HG03460 (cell line): Measurements from ENCODE around the gene ATXN1.

ENCODE experiments used
- ATAC-seq: cut with Tn5 transposase; IDR thresholded peaks from one replicate; pipeline ENCODE4 v1.9.1; 2021; ENCODE audit not compliant: unreplicated experiment

Gene ATXN1

DNA sequence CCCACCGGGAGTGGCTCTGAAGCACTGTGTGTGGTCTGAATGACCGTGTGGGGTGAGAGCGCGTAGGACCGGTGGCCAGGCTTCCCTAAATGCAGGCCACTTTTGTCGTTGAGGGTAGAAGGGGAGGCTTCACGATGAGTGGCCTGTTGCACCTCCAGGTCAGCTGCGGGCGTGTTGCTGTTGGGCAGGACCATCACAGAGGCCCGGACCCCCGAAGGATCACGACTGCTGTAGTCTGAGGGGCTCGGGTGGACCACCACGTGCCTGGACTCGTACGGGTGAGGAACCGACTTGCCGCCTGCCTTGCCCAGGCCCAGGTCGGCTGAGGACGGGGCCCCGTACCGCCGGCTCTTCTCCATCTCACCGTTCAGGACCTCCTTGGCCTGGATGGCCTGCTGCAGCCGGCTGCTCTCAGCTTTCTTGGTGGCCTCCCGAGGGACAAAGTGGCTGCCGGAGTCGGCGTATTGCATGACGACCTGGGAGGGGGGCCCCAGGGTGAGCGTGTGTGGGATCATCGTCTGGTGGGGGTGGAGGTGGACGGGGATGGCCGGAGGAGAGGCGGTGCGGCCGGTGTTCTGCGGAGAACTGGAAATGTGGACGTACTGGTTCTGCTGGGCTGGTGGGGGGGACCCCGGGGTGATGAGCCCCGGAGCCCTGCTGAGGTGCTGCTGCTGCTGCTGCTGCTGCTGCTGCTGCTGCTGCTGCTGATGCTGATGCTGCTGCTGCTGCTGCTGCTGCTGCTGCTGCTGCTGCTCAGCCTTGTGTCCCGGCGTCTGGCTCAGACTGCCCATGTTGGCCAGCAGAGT is 434.1 kb downstream of the ATXN1 start:
- ATAC-seq: no peak

DNA sequence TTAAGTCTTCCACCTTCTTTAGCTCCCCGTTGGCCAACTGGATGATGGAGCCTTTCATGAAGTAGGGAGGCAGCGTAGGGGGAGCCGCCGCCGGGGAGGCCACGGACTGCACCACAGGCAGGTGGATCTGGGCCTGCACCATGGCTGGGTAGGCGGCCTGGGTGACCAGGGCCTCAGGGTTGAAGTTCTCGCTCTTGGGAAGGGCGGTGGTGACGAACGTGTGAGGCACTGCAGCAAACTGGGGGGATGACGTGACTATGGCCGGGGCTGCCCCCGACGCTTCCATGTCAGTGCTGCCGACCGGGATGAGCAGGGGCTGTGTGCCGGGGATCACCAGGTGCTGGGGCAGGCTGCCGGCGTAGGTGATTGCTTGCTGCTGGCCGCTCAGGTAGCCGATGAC is 434.7 kb downstream of the ATXN1 start:
- ATAC-seq: no peak

DNA sequence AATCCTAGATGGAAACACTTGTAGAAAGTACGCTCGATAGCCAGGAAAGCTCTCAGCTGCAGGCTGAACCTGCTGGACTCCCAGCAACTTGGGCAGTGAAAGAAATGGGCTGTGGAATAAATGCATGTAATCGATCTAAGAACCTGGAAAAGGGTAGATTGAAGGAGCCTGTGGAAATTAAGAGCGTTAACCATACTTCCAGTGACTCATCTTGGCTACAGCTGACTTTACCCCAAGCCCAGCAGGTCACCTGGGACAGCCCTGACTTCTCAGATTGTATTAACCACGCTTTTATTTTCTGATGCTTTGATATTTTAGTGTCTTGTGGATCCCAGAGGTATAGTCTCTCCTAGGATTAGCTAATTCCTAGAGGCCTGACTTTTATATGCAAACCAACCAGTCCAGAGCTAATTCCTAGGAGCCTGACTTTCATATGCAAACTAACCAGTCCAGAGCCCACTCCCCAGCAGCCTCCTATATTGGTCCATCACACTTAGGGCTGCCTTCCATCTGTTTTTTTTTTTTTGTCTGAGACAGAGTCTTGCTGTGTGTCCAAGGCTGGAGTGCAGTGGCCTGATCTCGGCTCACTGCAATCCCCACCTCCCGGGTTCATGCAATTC is 436.5 kb downstream of the ATXN1 start:
- no peak for ATAC-seq

DNA sequence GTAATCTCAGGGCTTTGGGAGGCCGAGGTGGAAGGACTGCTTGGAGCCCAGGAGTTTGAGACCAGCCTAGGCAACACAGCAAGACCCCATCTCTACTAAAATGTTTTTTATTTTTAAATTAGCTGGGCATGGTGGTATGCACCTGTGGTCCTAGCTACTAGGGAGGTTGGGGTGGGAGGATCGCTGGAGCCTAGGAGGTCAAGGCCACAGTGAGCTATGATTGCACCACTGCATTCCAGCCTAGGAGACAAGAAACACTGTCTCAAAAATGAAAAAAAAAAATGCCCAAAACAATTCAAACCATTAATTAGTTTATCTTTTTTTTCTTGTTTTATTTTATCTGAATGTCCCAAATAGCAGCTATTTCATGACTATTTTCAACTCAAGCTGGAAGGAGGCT is 437.1 kb downstream of the ATXN1 start:
- ATAC-seq: no peak

DNA sequence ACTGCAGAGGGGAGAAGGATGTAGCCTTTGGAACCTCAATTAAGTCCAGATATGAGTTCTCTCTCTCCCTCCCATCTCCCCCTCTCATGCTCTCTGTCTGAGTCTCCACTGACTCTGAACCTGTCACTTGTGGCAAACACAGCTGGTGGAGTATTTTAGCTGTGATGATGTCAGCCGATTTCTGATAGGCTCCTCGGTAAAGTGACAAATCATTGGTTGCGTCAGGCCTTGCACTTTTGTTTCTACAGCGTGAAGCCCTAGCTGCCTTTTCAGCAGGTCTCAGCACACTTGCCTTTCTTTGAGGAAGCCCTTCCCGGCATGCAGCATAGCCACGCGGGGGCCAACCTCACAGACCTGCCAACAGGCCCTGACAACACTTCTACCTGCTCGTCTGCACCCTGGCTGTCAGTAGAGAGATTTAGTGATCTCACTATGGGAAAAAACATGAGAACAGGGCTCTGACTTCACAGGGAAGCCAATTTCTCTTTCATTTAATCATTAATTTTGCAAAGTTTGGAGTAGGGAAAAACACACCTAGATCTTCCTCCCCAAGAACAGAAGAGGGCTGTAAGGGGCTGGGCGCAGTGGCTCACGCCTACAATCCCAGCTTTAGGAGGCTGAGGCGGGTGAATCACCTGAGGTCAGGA is 438.5 kb downstream of the ATXN1 start:
- peak; percentile 85 for ATAC-seq

DNA sequence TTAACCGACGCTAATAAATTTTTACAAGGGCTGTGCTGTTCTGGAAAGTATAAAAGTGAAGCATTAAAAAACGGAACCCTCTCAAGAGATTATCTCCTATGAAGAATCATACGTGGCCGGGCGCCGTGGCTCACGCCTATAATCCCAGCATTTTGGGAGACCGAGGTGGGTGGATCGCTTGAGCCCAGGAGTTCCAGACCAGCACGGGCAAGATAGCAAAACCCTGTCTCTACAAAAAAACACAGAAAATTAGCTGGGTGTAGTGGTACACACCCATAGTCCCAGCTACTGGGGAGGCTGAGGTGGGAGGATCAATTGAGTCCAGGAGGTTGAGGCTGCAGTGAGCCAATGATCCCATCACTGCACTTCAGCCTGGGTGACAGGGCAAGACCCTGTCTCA is 439.4 kb downstream of the ATXN1 start:
- no peak for ATAC-seq

DNA sequence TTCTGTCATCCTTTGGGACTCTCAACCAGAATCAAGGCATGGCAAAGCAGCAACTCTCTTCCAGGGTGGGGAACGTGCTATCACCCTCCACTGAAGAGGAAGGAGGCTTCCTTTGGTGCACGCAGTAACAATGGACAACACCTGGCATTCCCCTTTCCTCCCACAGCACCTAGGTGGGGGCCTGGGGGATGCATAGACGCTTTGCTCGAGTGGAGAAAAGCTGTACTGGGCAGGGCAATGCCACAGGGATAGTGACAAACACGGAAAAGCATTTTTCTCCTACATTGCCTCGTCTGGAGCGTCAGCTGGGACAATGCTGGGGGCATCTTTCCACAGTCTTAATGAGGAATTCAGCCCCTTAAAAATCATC is 439.9 kb downstream of the ATXN1 start:
- ATAC-seq: no peak

DNA sequence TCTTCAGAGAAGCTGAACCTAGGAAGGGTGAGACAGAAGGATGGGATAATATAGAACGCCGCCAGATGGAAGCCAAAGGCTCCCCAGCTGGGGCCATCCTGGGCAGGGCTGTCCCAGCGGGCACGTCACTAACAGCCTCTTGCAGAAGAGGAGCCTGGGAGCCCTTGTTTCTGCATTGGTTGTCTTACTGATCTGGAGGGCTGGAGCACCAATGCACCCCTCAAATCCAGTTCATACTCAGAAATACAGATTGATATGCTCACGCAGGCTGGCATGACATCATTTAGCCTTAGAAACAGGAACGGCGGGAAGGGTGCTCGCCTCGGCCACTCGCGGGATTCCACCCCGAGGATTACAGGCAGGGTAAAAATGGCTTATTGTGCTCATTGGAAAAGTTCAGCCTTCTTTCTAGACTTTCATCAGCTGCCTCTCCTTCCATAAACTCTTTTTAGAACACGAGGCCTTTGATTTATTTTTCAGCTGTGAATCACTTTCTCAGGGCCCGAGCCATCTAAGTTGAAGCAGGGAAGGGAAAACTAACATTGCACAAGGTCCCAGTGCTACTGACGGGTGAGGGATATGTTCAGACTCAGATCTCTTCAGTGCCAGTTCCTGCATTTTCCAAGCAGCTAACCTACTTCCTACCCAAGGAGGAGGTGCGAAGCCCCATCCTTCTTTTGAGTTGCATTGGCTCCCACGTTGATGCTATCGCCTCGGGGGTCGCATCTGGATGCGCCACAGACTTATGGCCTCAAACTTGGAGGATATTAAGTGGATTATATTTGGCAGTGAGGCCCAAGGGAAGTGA is 440.5 kb downstream of the ATXN1 start:
- ATAC-seq: no peak

DNA sequence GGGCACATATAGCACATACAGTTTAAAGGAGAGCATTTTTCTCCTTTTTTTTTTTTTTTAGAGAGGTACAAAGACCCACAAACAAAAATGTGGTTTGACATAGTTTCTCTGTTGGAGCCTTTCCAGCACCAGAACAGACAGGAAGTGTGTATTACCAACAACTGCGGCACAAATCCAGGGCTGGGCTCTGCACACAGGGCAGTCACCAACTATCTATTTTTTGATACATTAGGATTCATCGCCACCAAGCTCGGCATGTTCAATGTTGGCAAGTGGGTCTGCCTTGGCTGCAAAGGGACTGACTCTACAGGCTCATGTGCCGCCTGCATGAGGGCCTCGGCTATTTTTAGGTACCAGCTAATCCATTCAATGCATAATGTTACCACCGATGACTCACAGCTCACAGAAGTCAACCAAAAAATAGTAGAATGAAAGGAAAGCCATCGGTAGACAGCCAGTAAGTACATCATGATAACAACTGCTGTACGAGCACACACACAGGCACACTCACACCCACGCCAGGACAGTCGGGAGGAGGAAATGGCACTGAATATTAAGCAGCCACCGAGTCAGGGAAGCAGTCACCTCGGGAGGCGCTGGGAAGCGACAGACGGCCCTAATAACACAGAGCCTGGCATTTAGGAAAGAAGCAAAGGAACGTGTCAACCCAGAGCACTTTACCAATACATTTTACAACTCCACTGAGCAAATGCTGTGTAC is 441.3 kb downstream of the ATXN1 start:
- ATAC-seq: peak; percentile 57

DNA sequence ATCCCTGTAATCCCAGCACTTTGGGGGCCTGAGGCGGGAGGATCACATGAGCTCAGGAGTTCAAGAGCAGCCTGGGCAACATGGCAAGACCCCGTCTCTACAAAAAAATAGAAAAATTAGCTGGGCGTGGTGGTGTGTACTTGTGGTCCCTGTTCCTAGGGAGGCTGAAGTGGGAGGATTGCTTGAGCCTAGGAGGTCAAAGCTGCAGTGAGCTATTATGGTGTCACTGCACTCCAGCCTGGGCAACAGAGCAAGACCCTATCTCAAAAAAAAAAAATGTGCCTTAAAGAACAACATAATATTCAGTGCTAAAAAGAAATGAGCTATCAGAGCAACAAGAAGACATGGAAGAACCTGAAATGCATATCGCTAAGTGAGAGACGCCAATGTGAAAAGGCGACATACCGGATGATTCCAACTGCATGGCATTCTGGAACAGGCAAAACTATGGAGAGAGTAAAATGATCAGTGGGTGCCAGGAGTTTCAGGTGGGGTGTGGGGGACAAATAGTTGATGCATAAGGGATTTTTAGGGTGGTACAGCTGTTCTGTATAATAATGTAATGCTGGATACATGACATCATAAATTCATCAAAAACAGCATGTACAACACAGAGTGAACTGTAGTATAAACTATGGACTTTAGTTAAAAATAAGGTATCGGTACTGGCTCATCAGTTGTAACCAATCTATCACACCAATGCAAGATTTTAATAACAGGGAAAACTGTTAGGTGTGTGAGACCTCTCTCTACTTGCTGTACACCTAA is 442.1 kb downstream of the ATXN1 start:
- ATAC-seq: no peak

DNA sequence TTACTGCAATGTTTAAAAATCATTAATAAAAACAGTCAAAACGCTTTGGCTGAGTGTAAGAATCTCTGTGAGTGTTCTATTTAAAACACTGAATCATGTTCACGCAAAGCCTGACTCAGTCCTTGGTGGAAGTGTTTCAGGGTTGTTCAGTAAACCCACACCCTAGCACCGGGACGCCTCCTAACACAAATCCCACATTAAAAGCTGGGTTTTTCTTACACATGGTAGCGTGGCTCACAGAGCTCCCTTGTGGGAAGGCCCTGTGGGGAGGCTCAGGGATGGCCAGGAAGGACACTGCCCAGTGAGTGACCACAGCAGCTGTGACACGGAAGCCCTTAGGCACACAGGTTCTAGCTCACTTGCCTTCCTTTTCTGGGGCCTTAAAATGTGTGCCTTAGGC is 442.7 kb downstream of the ATXN1 start:
- no peak for ATAC-seq

DNA sequence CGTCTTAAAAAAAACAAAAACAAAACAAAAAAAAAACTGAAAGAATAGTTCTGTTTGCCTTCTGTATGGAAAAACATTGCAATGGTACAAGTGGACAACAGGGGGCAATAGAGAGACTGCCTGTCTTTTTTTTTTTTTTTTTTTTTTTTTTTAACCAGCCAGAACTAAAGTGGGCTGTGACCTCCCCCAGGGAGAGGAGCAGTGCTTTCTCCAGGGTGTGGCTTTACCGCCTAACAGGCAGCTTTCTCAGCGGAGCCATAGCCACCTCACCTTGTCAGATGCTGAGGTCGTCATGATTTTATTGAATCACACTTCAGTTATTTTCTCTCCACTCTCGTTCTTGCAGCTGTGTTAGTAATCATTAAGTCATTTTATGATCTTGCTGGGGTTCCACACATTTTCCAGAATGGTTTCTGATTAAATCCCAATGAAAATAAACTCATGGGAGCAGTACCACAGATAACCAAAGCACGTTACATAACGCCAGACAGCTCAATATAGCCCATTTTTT is 444.5 kb downstream of the ATXN1 start:
- ATAC-seq: no peak

DNA sequence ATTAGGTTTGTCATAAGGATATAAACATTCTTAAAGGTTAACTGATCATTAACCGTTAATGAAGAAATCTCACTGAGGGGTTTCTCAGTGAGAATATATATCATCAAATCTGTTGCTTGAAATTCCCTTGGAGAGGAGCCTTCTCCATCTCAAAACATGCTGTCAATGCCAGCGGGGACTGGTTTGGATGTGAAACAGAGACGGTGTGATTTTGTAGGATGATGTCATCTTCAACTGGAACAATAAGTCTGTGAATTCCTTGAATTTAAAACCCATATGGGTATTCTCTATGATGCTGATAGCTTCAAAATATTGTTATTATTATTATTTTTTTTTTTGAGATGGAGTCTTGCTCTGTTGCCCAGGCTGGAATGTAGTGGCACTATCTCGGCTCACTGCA is 447.0 kb downstream of the ATXN1 start:
- no peak for ATAC-seq

DNA sequence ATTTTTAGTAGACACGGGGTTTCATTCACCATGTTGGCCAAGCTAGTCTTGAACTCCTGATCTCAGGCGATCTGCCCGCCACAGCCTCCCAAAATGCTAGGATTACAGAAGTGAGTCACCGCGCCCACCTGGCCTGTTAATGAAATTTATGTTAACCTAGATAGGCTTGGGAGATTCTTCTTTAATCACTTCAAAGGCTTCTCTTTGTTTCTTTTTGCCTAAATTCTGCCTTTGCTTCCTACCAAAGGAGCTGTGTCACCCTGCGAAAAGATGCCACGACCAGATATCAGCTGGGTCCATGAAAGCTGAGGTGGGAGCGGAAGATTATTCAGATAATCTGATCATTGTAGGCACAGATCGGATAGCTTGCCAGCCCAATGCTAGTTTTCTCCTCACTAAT is 447.5 kb downstream of the ATXN1 start:
- no peak for ATAC-seq

DNA sequence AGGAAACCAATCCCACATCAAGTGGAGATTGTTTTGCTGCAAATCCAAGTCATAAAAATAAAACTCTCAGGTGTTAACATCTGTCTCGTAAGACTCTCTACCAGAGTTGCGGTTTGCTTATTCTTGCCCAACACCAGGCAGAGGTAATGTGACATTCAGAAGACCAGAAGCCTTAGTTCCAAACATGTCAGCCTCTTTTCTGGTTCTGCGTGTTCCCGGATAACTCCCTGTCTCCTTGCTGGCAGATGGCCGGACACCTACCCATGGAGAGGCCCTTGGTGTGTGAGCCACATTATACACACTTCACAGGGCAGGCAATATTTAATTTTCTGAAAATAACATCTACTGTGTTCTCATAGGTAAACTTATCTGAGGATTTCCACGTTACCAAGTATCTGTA is 449.5 kb downstream of the ATXN1 start:
- ATAC-seq: no peak

DNA sequence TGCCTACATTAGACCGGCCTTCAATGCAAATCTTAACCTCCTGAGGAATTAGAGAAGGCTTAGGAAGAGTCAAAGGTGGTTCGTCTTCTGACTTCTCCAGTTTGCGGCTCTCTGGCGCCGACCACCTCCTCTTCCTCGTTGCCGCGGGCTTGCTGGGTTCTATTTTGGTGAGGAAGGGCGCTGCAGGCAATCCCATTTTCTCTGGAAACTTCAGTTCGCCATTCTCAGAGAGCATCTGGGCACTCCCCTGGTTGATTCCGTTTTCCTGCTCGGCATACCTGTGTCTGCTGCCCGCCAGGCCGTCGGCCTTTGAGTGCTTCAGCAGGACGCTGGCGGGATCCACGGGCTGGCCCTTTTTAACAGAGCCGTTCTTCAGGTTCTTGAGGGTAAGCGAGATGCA is 454.9 kb downstream of the ATXN1 start:
- ATAC-seq: no peak

DNA sequence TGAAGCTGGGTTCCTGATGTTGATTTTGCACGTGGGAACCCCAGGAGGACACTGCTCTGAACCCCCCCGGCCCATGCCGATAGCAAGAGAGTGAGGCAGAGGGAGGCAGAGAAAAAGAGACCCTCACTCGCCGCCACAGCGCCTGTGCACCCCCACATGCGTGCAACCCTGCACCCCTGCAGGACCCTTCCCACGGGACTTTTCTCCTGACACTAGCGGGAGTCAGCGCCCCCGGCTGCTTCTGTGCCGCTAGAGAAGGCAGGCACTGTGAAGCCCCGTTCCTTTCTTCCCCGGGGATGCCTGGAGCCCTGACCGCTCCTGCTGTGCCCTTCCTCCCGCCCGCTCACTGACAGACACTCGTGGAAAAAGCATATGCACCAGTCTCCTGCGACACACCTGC is 455.5 kb downstream of the ATXN1 start:
- ATAC-seq: peak; percentile 30

DNA sequence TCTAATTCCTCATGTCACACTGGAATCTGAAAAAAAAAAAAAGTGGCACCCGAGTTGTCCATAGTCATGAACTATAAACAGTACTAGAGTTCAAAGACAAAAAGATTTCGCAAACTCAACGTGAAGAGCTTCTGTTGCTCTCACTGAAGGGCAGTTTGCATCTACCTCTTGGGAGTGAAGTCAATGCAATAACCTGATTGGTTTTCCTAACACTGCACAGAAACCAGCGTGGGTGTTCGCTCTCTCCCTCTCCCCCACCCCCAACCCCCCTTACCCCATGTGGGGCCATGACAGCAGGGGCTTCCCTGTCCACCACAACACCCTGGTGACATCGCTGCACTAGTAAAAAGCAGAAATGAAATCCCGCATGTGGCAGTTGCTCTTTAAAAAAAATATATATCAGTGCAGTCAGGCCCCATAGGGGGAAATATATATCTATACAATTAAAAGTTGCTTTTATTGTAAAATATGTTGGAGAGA is 456.0 kb downstream of the ATXN1 start:
- peak; percentile 81 for ATAC-seq

DNA sequence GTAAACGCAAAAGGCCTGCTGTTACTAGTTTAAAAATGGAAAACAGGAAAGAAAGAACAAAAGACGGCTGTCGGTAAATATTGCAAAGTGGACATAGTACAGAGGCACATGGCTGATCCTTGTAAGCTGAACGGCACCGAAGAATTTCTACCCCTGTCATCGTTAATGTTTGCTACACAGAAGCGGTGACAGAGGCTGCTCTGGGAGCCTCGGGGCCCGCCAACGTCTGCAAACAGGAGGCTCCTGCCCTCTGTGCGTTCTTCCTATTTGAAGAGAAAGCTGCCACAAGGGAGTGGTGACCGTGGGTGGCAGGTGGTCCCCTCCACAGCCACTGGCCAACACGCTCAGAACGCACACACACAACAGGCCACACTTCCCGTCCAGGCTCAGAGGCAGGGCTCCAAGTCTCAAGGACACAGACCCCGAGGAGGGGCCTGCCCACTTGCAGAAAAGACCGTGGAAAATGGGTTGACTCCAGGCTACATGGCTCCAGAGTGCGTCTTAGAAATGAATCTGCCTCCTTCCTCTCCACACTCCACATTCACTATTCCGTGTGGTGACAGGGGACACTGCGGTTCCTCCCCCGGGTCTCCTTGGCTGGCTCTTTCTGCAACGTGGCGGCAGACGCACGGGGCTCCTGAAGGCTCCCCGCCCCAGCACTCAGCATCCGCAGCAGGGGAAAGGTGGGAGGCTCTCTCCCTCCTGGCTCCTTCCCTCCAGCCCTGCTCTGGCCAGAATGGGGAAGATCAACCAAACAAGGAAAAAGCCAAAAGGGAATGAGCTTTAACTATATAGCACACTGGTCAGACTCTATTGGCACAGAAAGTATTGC is 458.3 kb downstream of the ATXN1 start:
- ATAC-seq: no peak
